Thoracic aorta (tissue), 2 donors: ENCODE data around the gene FUT8. TPM values are rescaled to one million over a fixed set of nuclear protein-coding genes. Genes with fewer than 3 reads are reported as not detected.

ENCODE experiments used
- ATAC-seq: fragments of 150-250 bp; one replicate; pipeline ENCODE4 v1.8.0; 2017; ENCODE audit warnings: low read depth; ENCODE audit not compliant: insufficient number of reproducible peaks, low FRiP score
- DNase-seq: peaks from one replicate; pipeline ENCODE4 v3.0.0-alpha.2; 2020; ENCODE audit warnings: low spot score
- H3K27ac ChIP-seq, 2 donors: fragments of 200-600 bp; sonication (generic); 1 replicate in 1 of 2; 2 replicates in 1 of 2; pipeline ENCODE4 v1.5.1; 2016; ENCODE audit warnings: mild to moderate bottlenecking in 2 of 2, moderate library complexity in 2 of 2
- H3K27me3 ChIP-seq: fragments of 200-600 bp; sonication (generic); replicated peaks from 2 replicates; pipeline ENCODE4 v1.6.0; 2016; ENCODE audit warnings: mild to moderate bottlenecking; ENCODE audit not compliant: insufficient read depth
- H3K36me3 ChIP-seq: fragments of 200-600 bp; sonication (generic); one replicate; pipeline ENCODE4 v1.5.1; 2016
- H3K4me1 ChIP-seq, 2 donors: fragments of 200-600 bp; sonication (generic); 1 replicate in 1 of 2; 2 replicates in 1 of 2; pipeline versions ENCODE4 v1.5.1 to v1.6.0; 2016; ENCODE audit warnings: low read depth in 2 of 2, mild to moderate bottlenecking in 1 of 2; ENCODE audit not compliant: control insufficient read depth in 1 of 2
- H3K4me3 ChIP-seq: fragments of 200-600 bp; sonication (generic); 2 replicates; pipeline ENCODE4 v1.5.1; 2016; ENCODE audit warnings: mild to moderate bottlenecking
- H3K9me3 ChIP-seq: fragments of 200-600 bp; sonication (generic); 2 replicates; pipeline ENCODE4 v1.5.1; 2016
- CTCF ChIP-seq: fragments of 200-600 bp; sonication (generic); IDR thresholded peaks from one replicate; pipeline ENCODE4 v1.5.1; 2019; ENCODE audit warnings: antibody characterized with exemption
- total RNA-seq, 2 donors: library from RNA; depleted of rRNA; stranded (reverse); fragments of >200 nt; gene quantifications; one replicate each; pipeline versions ENCODE4 v1.1.0 to v1.2.3, GENCODE V29; 2016

The FUT8 gene
- total RNA-seq, 2 donors from 2014 or later: 22.3 to 23.4 TPM

GRCh38 chr14:65410640-65411039, 1.9 kb upstream of the FUT8 start:
- peak overlapping the region; percentile 88 to 92 for H3K27ac ChIP-seq
- TF ChIP-seq CTCF: no peak
- no peaks in the 10 kb centered on the region for H3K27me3 ChIP-seq
- H3K4me1 ChIP-seq: peaks cover 8 to 12% of the 10 kb centered on the region in 2 donors
- no peaks in the 10 kb centered on the region for H3K36me3 ChIP-seq
- no peak for ATAC-seq
- H3K9me3 ChIP-seq: no peaks in the 10 kb centered on the region
- no peak overlapping the region for H3K4me3 ChIP-seq
- no peak for DNase-seq

GRCh38 chr14:65411656-65412031, 886 bp upstream of the FUT8 start:
- peaks cover 8 to 12% of the 10 kb centered on the region in 2 donors for H3K4me1 ChIP-seq
- H3K9me3 ChIP-seq: no peaks in the 10 kb centered on the region
- H3K36me3 ChIP-seq: no peaks in the 10 kb centered on the region
- peak overlapping the region; percentile 95 for H3K4me3 ChIP-seq
- no peak for TF ChIP-seq CTCF
- ATAC-seq: peak; percentile 72
- peak overlapping the region; percentile 88 to 92 for H3K27ac ChIP-seq
- DNase-seq: peak; percentile 69
- no peaks in the 10 kb centered on the region for H3K27me3 ChIP-seq

- ATAC-seq: no peak
- Histone ChIP-seq H3K4me1 (peaks cover 8 to 12% of the 10 kb centered on the region in 2 donors), H3K4me3 (peak overlapping the region; percentile 95), H3K36me3 (no peaks in the 10 kb centered on the region), H3K27ac (peak overlapping the region; percentile 75 to 92), H3K9me3 (no peaks in the 10 kb centered on the region), H3K27me3 (no peaks in the 10 kb centered on the region)
- no peak for TF ChIP-seq CTCF
- peak; percentile 3 for DNase-seq
These were observed 567 bp downstream of the FUT8 start for GRCh38 chr14:65412856-65413738.

GRCh38 chr14:65413739-65414045, 1.2 kb downstream of the FUT8 start:
- Histone ChIP-seq H3K36me3 (no peaks in the 10 kb centered on the region), H3K4me1 (peaks cover 8 to 12% of the 10 kb centered on the region in 2 donors), H3K4me3 (peak overlapping the region; percentile 95), H3K27ac (peak overlapping the region; percentile 75 to 92), H3K27me3 (no peaks in the 10 kb centered on the region), H3K9me3 (no peaks in the 10 kb centered on the region)
- TF ChIP-seq CTCF: no peak
- DNase-seq: no peak
- ATAC-seq: no peak

GRCh38 chr14:65414961-65415589, 2.5 kb downstream of the FUT8 start:
- H3K9me3 ChIP-seq: no peaks in the 10 kb centered on the region
- TF ChIP-seq CTCF: peak; percentile 33
- no peak for DNase-seq
- H3K4me3 ChIP-seq: no peak overlapping the region
- H3K4me1 ChIP-seq: peaks cover 8 to 12% of the 10 kb centered on the region in 2 donors
- no peak for ATAC-seq
- H3K27me3 ChIP-seq: no peaks in the 10 kb centered on the region
- H3K27ac ChIP-seq: no peak overlapping the region
- H3K36me3 ChIP-seq: no peaks in the 10 kb centered on the region
